K562 (cell line): ENCODE results near the gene UBE3D. TPM values are rescaled to one million over a fixed set of nuclear protein-coding genes. Genes with fewer than 3 reads are reported as not detected.

Experiments used
- ATAC-seq: fragments of 200-7000 bp; cut with Tn5 transposase; 3 replicates; pipeline ENCODE4 v1.9.1; 2020; ENCODE audit warnings: moderate library complexity
- BruUV-seq: library from RNA; stranded (reverse); fragments of 400-500 nt; replicated peaks from 2 replicates; lab custom pipeline; 2021; lab: Mats Ljungman, UMichigan
- CTCF ChIA-PET: fragments of 300-600 bp; formaldehyde crosslinking; extraction: SDS; loops from one replicate; lab custom pipeline; 2021; ENCODE audit warnings: low intra/inter-chr PET ratio; lab: Yijun Ruan, JAX
- POLR2A ChIA-PET: fragments of 300-600, 350-650 bp; sonication (Branson Sonifier 250); formaldehyde crosslinking; extraction: SDS; loops from one replicate; lab custom pipeline; 2021; ENCODE audit warnings: antibody characterized with exemption, inconsistent platforms; lab: Yijun Ruan, JAX
- DNase-seq, 4 experiments: peaks; one replicate each; pipeline versions ENCODE4 v3.0.0 to v3.0.0-alpha.2; 2011 to 2018; ENCODE audit warnings: low spot score in 3 of 4, mixed read lengths in 3 of 4; ENCODE audit errors: extremely low read depth in 1 of 4
- FAIRE-seq: peaks from 2 replicates; lab custom pipeline; 2011; peaks lifted over from hg19 to GRCh38; lab: Jason Lieb, UNC
- H2AFZ ChIP-seq: 2 replicates; pipeline ENCODE4 v1.6.0; 2011; ENCODE audit warnings: low read depth, low read length, control low read depth, inconsistent platforms
- H3K27ac ChIP-seq: fragments of 200-600 bp; 3 replicates; pipeline ENCODE4 v1.8.0; 2011; ENCODE audit warnings: low read depth, mild to moderate bottlenecking, control low read depth, inconsistent platforms, low read length, moderate library complexity, mixed read lengths; ENCODE audit errors: extremely low read depth
- H3K27me3 ChIP-seq, 2 experiments: fragments of 300-600 bp in 1 of 2; 2 replicates in 1 of 2; 3 replicates in 1 of 2; pipeline versions ENCODE4 v1.6.0 to v1.8.0; 2011; ENCODE audit warnings: inconsistent platforms in 2 of 2, low read length in 2 of 2, mild to moderate bottlenecking in 1 of 2, mixed read lengths in 1 of 2, moderate library complexity in 1 of 2; ENCODE audit not compliant: control insufficient read depth in 2 of 2, insufficient read depth in 2 of 2
- H3K36me3 ChIP-seq: fragments of 300-600 bp; 3 replicates; pipeline ENCODE4 v1.8.0; 2011; ENCODE audit warnings: mild to moderate bottlenecking, low read length, inconsistent platforms; ENCODE audit not compliant: control insufficient read depth, insufficient read depth
- H3K4me1 ChIP-seq, 2 experiments: fragments of 200-600 bp in 1 of 2; replicated peaks in 1 of 2; 2 replicates in 1 of 2; 3 replicates in 1 of 2; pipeline versions ENCODE4 v1.5.1 to v1.8.0; 2011; ENCODE audit warnings: inconsistent platforms in 2 of 2, low read length in 2 of 2, mild to moderate bottlenecking in 1 of 2, mixed read lengths in 1 of 2, moderate library complexity in 1 of 2; ENCODE audit not compliant: control insufficient read depth in 2 of 2, insufficient read depth in 2 of 2
- H3K4me2 ChIP-seq: 2 replicates; pipeline ENCODE4 v1.6.1; 2011; ENCODE audit warnings: low read length, control low read depth, inconsistent platforms, mixed read lengths; ENCODE audit not compliant: insufficient read depth
- H3K4me3 ChIP-seq: fragments of 200-600 bp; sonication (generic), shearing (Covaris generic); 2 replicates; pipeline ENCODE4 v1.5.1; 2016; ENCODE audit warnings: control low read depth, inconsistent platforms
- H3K79me2 ChIP-seq: fragments of 200-600 bp; 3 replicates; pipeline ENCODE4 v1.8.0; 2011; ENCODE audit warnings: low read length, inconsistent platforms; ENCODE audit not compliant: control insufficient read depth, insufficient read depth
- H3K9ac ChIP-seq, 2 experiments: 2 replicates each; pipeline versions ENCODE4 v1.6.0 to v1.6.1; 2011; ENCODE audit warnings: low read depth in 2 of 2, low read length in 2 of 2, control low read depth in 1 of 2, inconsistent platforms in 1 of 2, mild to moderate bottlenecking in 1 of 2, mixed read lengths in 1 of 2; ENCODE audit not compliant: insufficient read depth in 1 of 2
- H3K9me1 ChIP-seq: one replicate; pipeline ENCODE4 v1.6.0; 2011; ENCODE audit warnings: inconsistent platforms, mild to moderate bottlenecking, low read length, moderate library complexity; ENCODE audit not compliant: control insufficient read depth, insufficient read depth
- H3K9me3 ChIP-seq: replicated peaks from 2 replicates; pipeline ENCODE4 v1.5.1; 2011; ENCODE audit warnings: low read depth, low read length, inconsistent platforms; ENCODE audit not compliant: control insufficient read depth, insufficient read depth
- H4K20me1 ChIP-seq: replicated peaks from 2 replicates; pipeline ENCODE4 v1.6.1; 2011; ENCODE audit warnings: low read length, inconsistent platforms, mixed read lengths; ENCODE audit not compliant: control insufficient read depth, insufficient read depth
- MEF2D ChIP-seq: conservative IDR thresholded peaks from 2 replicates; pipeline ENCODE4 v1.6.1; 2016; ENCODE audit warnings: low read depth, missing genetic modification characterization, missing compliant biosample characterization
- MYBL2 ChIP-seq, 2 experiments: fragments of 450-650 bp in 1 of 2; sonication (generic) in 1 of 2; formaldehyde crosslinking in 1 of 2; IDR thresholded peaks; 2 replicates each; pipeline versions ENCODE4 v1.6.1 to v1.8.1; 2017 to 2022; ENCODE audit warnings: borderline replicate concordance in 1 of 2, inconsistent platforms in 1 of 2, low read depth in 1 of 2, mild to moderate bottlenecking in 1 of 2, missing genetic modification reagents in 1 of 2, moderate library complexity in 1 of 2
- NFXL1 ChIP-seq: fragments of 450-650 bp; formaldehyde crosslinking; IDR thresholded peaks from 2 replicates; pipeline ENCODE4 v1.4.0; 2021; ENCODE audit warnings: mild to moderate bottlenecking
- PHF21A ChIP-seq: fragments of 450-650 bp; IDR thresholded peaks from 2 replicates; pipeline ENCODE4 v1.6.1; 2017; ENCODE audit warnings: low read depth, borderline replicate concordance
- POU5F1 ChIP-seq: fragments of 150-350 bp; IDR thresholded peaks from 2 replicates; pipeline ENCODE4 v1.6.1; 2014; ENCODE audit warnings: borderline replicate concordance, low read length, low read depth, mild to moderate bottlenecking; ENCODE audit not compliant: partially characterized antibody
- RBM34 ChIP-seq: fragments of 200-400 bp; formaldehyde crosslinking; IDR thresholded peaks from 2 replicates; pipeline ENCODE4 v1.6.1; 2018; ENCODE audit warnings: low read length, borderline replicate concordance; ENCODE audit not compliant: insufficient read depth
- RERE ChIP-seq: sonication (generic); formaldehyde crosslinking; IDR thresholded peaks from 2 replicates; pipeline ENCODE4 v1.8.0; 2023; ENCODE audit warnings: missing genetic modification reagents, mild to moderate bottlenecking, borderline replicate concordance
- SRSF3 ChIP-seq: fragments of 200-400 bp; formaldehyde crosslinking; IDR thresholded peaks from 2 replicates; pipeline ENCODE4 v1.6.1; 2016; ENCODE audit warnings: mild to moderate bottlenecking, low read length, moderate library complexity; ENCODE audit not compliant: insufficient read depth
- ZKSCAN3 ChIP-seq: fragments of 250-450 bp; sonication (Bioruptor Pico); IDR thresholded peaks from 2 replicates; pipeline ENCODE4 v1.4.0; 2020
- ZNF24 ChIP-seq: fragments of 450-650 bp; IDR thresholded peaks from 2 replicates; pipeline ENCODE4 v1.6.1; 2016
- ZNF324 ChIP-seq: fragments of 250-450 bp; sonication (Bioruptor Pico); IDR thresholded peaks from 2 replicates; pipeline ENCODE4 v1.4.0; 2020; ENCODE audit warnings: mild to moderate bottlenecking
- ZNF75A ChIP-seq: fragments of 450-650 bp; formaldehyde crosslinking; IDR thresholded peaks from 2 replicates; pipeline ENCODE4 v1.4.0; 2020; ENCODE audit warnings: mild to moderate bottlenecking
- WGBS: fragments of 100-300 bp; shearing (Covaris generic); methylation state at CpG from one replicate; pipeline ENCODE4 v1.1.6; 2016; ENCODE audit warnings: low coverage, mixed read lengths; ENCODE audit not compliant: insufficient coverage; ENCODE audit errors: missing lambda C conversion rate; 5-methylcytosine and 5-hydroxymethylcytosine counted together
- in situ Hi-C: fragments of 300-500 bp; cut with MboI; formaldehyde crosslinking; loops from 4 replicates; pipeline ENCODE4 v1.15.0; 2018; ENCODE audit warnings: inconsistent platforms, mixed read lengths
- intact Hi-C: fragments of 100-400 bp; cut with micrococcal nuclease; formaldehyde crosslinking; loops from 2 replicates; pipeline ENCODE4 v1.14.2; 2022
- polyA plus RNA-seq, 8 experiments: library from polyadenylated mRNA; depleted of rRNA in 4 of 8; stranded (reverse) in 5 of 8; unstranded in 3 of 8; fragments of >200 nt; fragmentation: Nextera tagmentation in 2 of 8; fragmentation: Illumina TruSeq in 1 of 8; extraction: Ambion mirVana in 2 of 8; extraction: Trizol in 1 of 8; gene quantifications; 2 replicates each; pipeline versions ENCODE4 v1.2.1 to v1.2.3, GENCODE V29; 2011 to 2014; ENCODE audit warnings: inconsistent platforms in 1 of 8, missing spikeins in 1 of 8
- total RNA-seq, 7 experiments: library from RNA; depleted of rRNA in 6 of 7; stranded (reverse); fragments of >200 nt in 6 of 7; fragmentation: Illumina TruSeq in 2 of 7; extraction: Trizol in 2 of 7; gene quantifications; 2 replicates each; pipeline versions ENCODE4 v1.2.1 to v1.2.3, GENCODE V29; 2011 to 2021; ENCODE audit warnings: low replicate concordance in 1 of 7

Gene UBE3D
- total and polyA plus RNA-seq, 9 of the 15 experiments (the other 6 are each of a cell fraction or from before 2014, with no cell fraction given), result 9.4 to 17.6 (median 11.9) TPM

- no peak overlapping the region for H3K27ac ChIP-seq
- no peak overlapping the region for H2AFZ ChIP-seq
- H3K9me3 ChIP-seq, result no peaks in the 10 kb centered on the region
- DNase-seq, result no peak
- H3K9me1 ChIP-seq, result no peaks in the 10 kb centered on the region
- ChIA-PET CTCF (no interaction called here), POLR2A (no interaction called here)
- FAIRE-seq, result no peak
- BruUV-seq, result no TSS peak
- H4K20me1 ChIP-seq, result no peaks in the 10 kb centered on the region
- no peak for TF ChIP-seq RBM34
- TF ChIP-seq MEF2D, result peak; percentile 74
- intact Hi-C loops (no loop called here), in situ Hi-C loops (no loop called here)
- no peak overlapping the region for H3K4me2 ChIP-seq
- H3K79me2 ChIP-seq, result no peaks in the 10 kb centered on the region
- H3K4me1 ChIP-seq, result peaks cover 0 to 8% of the 10 kb centered on the region in 2 experiments; a peak in 3 of 5 replicates
- no peak overlapping the region for H3K9ac ChIP-seq
- H3K27me3 ChIP-seq, result no peaks in the 10 kb centered on the region
- ATAC-seq, result no peak
- no peak overlapping the region for H3K4me3 ChIP-seq
- no peaks in the 10 kb centered on the region for H3K36me3 ChIP-seq
Measured at GRCh38 chr6:82910820-82911219, 154.8 kb downstream of the UBE3D start.

GRCh38 chr6:82910395-82910794 is 155.2 kb downstream of the UBE3D start:
- TF ChIP-seq MYBL2 (IDR thresholded peaks at IDR 0.05; ENCODE audit: low read depth) (no peak), MYBL2 (CRISPR knock-in tag; IDR thresholded peaks at IDR 0.05; ENCODE audit: borderline replicate concordance) (no peak), ZNF75A (no peak), SRSF3 (no peak), PHF21A (no peak), POU5F1 (no peak), ZNF324 (CRISPR knock-in tag) (no peak), RERE (CRISPR knock-in tag) (no peak), NFXL1 (CRISPR knock-in tag) (no peak), ZNF24 (no peak), ZKSCAN3 (CRISPR knock-in tag) (no peak)
- TF ChIP-seq, all 486 proteins: peak for 0
- intact Hi-C loops (no loop called here), in situ Hi-C loops (no loop called here)
- CTCF ChIA-PET, result no interaction called here
- no peaks in the 10 kb centered on the region for H4K20me1 ChIP-seq
- no peaks in the 10 kb centered on the region for H3K9me1 ChIP-seq
- no peak overlapping the region for H3K9ac ChIP-seq
- H3K36me3 ChIP-seq, result no peaks in the 10 kb centered on the region
- no peak overlapping the region for H3K4me3 ChIP-seq
- no peaks in the 10 kb centered on the region for H3K27me3 ChIP-seq
- BruUV-seq, result no TSS peak
- no peaks in the 10 kb centered on the region for H3K79me2 ChIP-seq
- POLR2A ChIA-PET, result no interaction called here
- H2AFZ ChIP-seq, result no peak overlapping the region
- no peak overlapping the region for H3K4me2 ChIP-seq
- ATAC-seq, result no peak
- no peaks in the 10 kb centered on the region for H3K9me3 ChIP-seq
- peaks cover 0 to 8% of the 10 kb centered on the region in 2 experiments; a peak in 3 of 5 replicates for H3K4me1 ChIP-seq
- DNase-seq, result no peak
- WGBS, result 80% methylated on average over 1 of the region's 1 CpG
- no peak overlapping the region for H3K27ac ChIP-seq
- no peak for FAIRE-seq
